Colonic mucosa (tissue), 4 donors: ENCODE measurements around the gene SLC5A10. TPM values are rescaled to one million over a fixed set of nuclear protein-coding genes. Genes with fewer than 3 reads are reported as not detected.

Experiments
- DNase-seq: peaks from one replicate; pipeline ENCODE4 v3.0.0-alpha.2; 2020
- H3K27ac ChIP-seq: fragments of 200-600 bp; one replicate; pipeline ENCODE4 v1.8.0; 2021
- H3K27me3 ChIP-seq: fragments of 200-600 bp; one replicate; pipeline ENCODE4 v1.8.0; 2021
- H3K36me3 ChIP-seq: fragments of 200-600 bp; one replicate; pipeline ENCODE4 v1.8.0; 2021
- H3K4me1 ChIP-seq: fragments of 200-600 bp; one replicate; pipeline ENCODE4 v1.8.0; 2021; ENCODE audit warnings: mild to moderate bottlenecking
- H3K4me3 ChIP-seq: fragments of 200-600 bp; one replicate; pipeline ENCODE4 v1.8.0; 2021
- H3K9ac ChIP-seq, 2 donors: one replicate each; pipeline ENCODE4 v1.7.0; 2013; ENCODE audit warnings: control low read depth in 2 of 2, low read depth in 2 of 2, low read length in 2 of 2
- H3K9me3 ChIP-seq: fragments of 200-600 bp; one replicate; pipeline ENCODE4 v1.8.0; 2021
- intact Hi-C: fragments of 100-400 bp; cut with DNase I; formaldehyde crosslinking; loops from one replicate; pipeline ENCODE4 v1.14.1; 2022
- total RNA-seq, 2 donors: library from RNA; stranded (reverse); fragmentation: NEBNext Ultra II Directional in 1 of 2; extraction: Animal tissue kit (Norgen Biotek cat#: 25700) in 1 of 2; gene quantifications; one replicate each; pipeline ENCODE4 v1.2.1, GENCODE V29; 2021
- TF ChIP-seq, protein P1 (sequence below): fragments of 200-600 bp; IDR thresholded peaks from one replicate; pipeline ENCODE4 v1.8.0; 2022; ENCODE audit warnings: antibody characterized with exemption, mild to moderate bottlenecking
- donor health status: healthy.
- donor health status: DM: no; HTN: no; CAD: no.
- donor health status: DM: no; HTN: no; CAD: no.

SLC5A10 gene
- total RNA-seq: under 1 TPM in 1 of 2 donors, not detected in 1; 0.16 TPM

DNA sequence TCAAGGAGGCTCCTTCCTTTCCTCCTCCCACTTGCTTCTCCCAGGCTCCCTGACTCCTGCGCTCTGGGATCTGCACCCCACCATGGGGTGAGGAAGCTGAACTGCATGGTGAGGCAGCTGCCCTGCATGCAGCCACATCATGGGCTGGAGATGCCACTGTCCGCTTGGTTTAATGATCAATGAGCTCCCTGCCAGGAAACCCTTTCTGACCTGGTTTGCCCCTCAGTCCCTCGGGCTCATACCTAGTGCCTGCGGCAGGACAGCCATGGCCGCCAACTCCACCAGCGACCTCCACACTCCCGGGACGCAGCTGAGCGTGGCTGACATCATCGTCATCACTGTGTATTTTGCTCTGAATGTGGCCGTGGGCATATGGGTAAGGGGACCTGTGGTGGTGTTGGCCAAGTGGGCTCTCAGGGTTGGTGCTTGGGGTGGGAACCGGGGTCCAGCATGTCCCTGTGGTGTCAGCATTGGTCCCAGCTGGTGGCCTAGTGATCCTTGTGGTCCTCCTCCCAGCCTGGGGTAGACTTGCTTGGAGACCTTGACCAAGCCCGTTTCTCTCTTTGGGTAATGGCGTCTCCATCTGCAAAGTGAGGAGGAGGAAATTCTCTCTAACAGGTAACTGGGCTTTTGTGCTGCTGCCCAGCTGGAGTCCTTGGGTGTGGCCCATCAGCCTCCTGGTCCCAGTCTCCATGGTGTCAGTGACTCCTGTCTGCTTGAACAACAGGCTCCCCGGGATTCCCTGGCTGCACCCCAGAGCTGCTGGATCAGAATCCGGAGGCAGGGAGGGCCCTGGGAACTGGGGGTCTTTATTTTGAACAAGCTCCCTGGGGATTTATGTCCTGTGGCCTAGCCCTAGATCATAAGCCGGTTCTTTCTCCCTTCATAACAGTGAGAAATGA, at the start of gene SLC5A10:
SLC5A10 (plus strand) TSS at position 225 of the 902 bp plus-strand sequence; CDS start at position 266, 41 bp downstream.
- Histone ChIP-seq H3K4me1 (no peaks in the 10 kb centered on the region), H3K36me3 (no peaks in the 10 kb centered on the region), H3K9ac (no peak within 1 kb of the TSS), H3K27ac (no peak within 1 kb of the TSS), H3K9me3 (no peaks in the 10 kb centered on the region), H3K4me3 (no peak within 1 kb of the TSS), H3K27me3 (no peaks in the 10 kb centered on the region)
- TF ChIP-seq, protein P1, sequence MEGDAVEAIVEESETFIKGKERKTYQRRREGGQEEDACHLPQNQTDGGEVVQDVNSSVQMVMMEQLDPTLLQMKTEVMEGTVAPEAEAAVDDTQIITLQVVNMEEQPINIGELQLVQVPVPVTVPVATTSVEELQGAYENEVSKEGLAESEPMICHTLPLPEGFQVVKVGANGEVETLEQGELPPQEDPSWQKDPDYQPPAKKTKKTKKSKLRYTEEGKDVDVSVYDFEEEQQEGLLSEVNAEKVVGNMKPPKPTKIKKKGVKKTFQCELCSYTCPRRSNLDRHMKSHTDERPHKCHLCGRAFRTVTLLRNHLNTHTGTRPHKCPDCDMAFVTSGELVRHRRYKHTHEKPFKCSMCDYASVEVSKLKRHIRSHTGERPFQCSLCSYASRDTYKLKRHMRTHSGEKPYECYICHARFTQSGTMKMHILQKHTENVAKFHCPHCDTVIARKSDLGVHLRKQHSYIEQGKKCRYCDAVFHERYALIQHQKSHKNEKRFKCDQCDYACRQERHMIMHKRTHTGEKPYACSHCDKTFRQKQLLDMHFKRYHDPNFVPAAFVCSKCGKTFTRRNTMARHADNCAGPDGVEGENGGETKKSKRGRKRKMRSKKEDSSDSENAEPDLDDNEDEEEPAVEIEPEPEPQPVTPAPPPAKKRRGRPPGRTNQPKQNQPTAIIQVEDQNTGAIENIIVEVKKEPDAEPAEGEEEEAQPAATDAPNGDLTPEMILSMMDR: no peak
- no peak for DNase-seq
- intact Hi-C loops: loop anchor here (10.0 kb wide), 1 partner anchor 137 kb away; no protein-coding TSS in a partner anchor

- Histone ChIP-seq H3K4me1 (no peaks in the 10 kb centered on the region), H3K27me3 (no peaks in the 10 kb centered on the region), H3K27ac (no peak overlapping the region), H3K9me3 (no peaks in the 10 kb centered on the region), H3K36me3 (no peaks in the 10 kb centered on the region), H3K4me3 (no peak overlapping the region), H3K9ac (no peak overlapping the region)
- DNase-seq: no peak
- TF ChIP-seq, protein P1: no peak
- intact Hi-C loops: no loop called here
These were observed 47.5 kb upstream of the SLC5A10 start for GRCh38 chr17:18904482-18904881.

DNA sequence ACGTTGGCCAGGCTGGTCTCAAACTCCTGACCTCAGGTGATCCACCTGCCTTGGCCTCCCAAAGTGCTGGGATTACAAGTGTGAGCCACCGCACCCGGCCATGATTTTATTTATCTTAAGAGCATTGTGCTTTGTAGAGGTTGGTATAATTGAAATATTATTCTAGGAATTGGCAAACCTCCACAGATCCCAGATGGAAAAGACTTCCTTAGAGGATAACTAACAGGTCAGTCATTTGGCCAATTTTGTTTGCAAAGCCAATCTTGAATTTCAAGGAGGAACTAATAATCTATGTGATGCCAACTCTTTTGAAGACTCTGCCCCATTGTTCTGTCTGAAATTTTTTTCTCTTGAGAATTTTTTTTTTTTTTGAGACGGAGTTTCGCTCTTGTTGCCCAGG, 46.7 kb upstream of the SLC5A10 start:
- DNase-seq: no peak
- Histone ChIP-seq H3K9me3 (no peaks in the 10 kb centered on the region), H3K36me3 (no peaks in the 10 kb centered on the region), H3K4me1 (no peaks in the 10 kb centered on the region), H3K27ac (no peak overlapping the region), H3K27me3 (no peaks in the 10 kb centered on the region), H3K9ac (no peak overlapping the region), H3K4me3 (no peak overlapping the region)
- intact Hi-C loops: no loop called here
- TF ChIP-seq, protein P1: no peak

DNA sequence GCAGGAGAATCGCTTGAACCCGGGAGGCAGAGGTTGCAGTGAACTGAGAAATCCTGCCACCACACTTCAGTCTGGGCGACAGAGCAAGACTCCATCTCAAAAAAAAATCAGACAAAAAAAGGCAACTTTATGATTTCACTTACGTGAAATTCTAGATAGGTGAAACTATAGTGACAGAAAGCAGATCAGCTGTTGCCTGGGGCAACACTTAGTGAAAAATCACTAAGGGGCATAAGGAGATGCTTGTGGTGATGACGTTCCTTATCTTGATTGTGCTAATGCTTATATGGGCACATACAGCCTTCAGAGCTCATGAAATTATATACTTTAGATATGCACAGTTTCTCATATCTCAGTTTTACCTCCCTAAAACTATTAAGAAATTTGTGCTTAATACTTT, 41.6 kb upstream of the SLC5A10 start:
- H3K36me3 ChIP-seq: peaks cover 6% of the 10 kb centered on the region

DNA sequence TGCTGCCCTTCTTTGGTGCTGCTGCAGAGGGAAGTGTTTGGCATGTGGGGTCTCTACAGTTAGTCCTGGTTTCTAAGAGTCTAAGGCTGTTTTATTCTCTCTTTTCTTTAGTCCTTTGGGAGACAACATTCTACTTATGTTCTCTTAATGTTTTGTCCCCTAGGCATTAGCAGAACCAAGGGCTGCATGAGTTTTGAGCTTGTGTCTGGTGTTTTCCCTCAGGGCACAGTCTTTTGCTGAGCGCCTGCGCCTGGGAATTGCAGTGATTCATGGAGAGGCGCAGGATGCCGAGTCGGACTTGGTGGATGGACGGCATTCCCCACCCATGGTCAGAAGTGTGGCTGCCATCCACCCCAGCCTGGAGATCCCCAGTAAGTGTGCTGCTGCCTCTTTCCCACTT, 41.1 kb upstream of the SLC5A10 start:
- Histone ChIP-seq H3K27ac (no peak overlapping the region), H3K4me1 (no peaks in the 10 kb centered on the region), H3K9ac (no peak overlapping the region), H3K27me3 (no peaks in the 10 kb centered on the region), H3K9me3 (no peaks in the 10 kb centered on the region), H3K36me3 (peaks cover 6% of the 10 kb centered on the region), H3K4me3 (no peak overlapping the region)
- TF ChIP-seq, protein P1: no peak
- intact Hi-C loops: no loop called here
- no peak for DNase-seq

More for the DNA sequence above, 41.6 kb upstream of the SLC5A10 start:
- Histone ChIP-seq H3K9me3 (no peaks in the 10 kb centered on the region), H3K9ac (no peak overlapping the region), H3K27ac (no peak overlapping the region), H3K4me1 (no peaks in the 10 kb centered on the region), H3K27me3 (no peaks in the 10 kb centered on the region), H3K4me3 (no peak overlapping the region)
- TF ChIP-seq, protein P1: no peak
- DNase-seq: no peak
- intact Hi-C loops: no loop called here
